ENCODE results near the gene DMRTC1B.
"Not testable (repeated sequence)": the region's sequence is repeated elsewhere in the genome, so short reads cannot be mapped to it uniquely, and the experiment has no call there.

Gene DMRTC1B

GRCh38 chrX:72778146-72778545 lies 1.5 kb downstream of the DMRTC1B start:
- H2AFZ ChIP-seq (ENCODE audit: low read depth, low read length); H3K4me2 ChIP-seq (ENCODE audit: low read length, poor library complexity, severe bottlenecking); H3K27me3 ChIP-seq (ENCODE audit: control insufficient read depth in 1 of 2, insufficient read depth in 1 of 2, low read length in 2 of 2); H2BK12ac ChIP-seq (ENCODE audit: low read length in 2 of 2); H4K8ac ChIP-seq (ENCODE audit: low read length); H2BK120ac ChIP-seq (ENCODE audit: low read depth, low read length); H3K9ac ChIP-seq (ENCODE audit: low read length); H3K4me3 ChIP-seq (ENCODE audit: insufficient read depth in 1 of 2, low read depth in 1 of 2, low read length in 2 of 2); H3K36me3 ChIP-seq (ENCODE audit: control insufficient read depth in 1 of 2, insufficient read depth in 2 of 2, low read depth in 1 of 2, low read length in 2 of 2); H3K27ac ChIP-seq (ENCODE audit: low read length, poor library complexity, severe bottlenecking); H2BK5ac ChIP-seq (ENCODE audit: low read depth, low read length, poor library complexity, severe bottlenecking); H2AK5ac ChIP-seq (ENCODE audit: low read length, severe bottlenecking); H3K23ac ChIP-seq (ENCODE audit: low read length in 2 of 2); H4K91ac ChIP-seq (ENCODE audit: low read length); H3K4me1 ChIP-seq (ENCODE audit: control insufficient read depth, insufficient read depth, low read depth, low read length); H3K9me3 ChIP-seq (ENCODE audit: control insufficient read depth, low read length); H3K18ac ChIP-seq (ENCODE audit: low read depth in 1 of 2, low read length in 2 of 2); H3K14ac ChIP-seq (ENCODE audit: low read length in 2 of 2); H3K79me1 ChIP-seq (replicated peaks; ENCODE audit: low read length, poor library complexity, severe bottlenecking); H2BK15ac ChIP-seq (ENCODE audit: low read depth, poor library complexity, severe bottlenecking); DNase-seq; H3K4ac ChIP-seq (ENCODE audit: low read depth in 1 of 2, low read length in 2 of 2): not testable (repeated sequence)
- WGBS, result no CpG with 5 or more reads among the region's 6 CpGs

GRCh38 chrX:72782560-72782959 lies 5.9 kb downstream of the DMRTC1B start, which contains the start of gene FAM236B:
TSS of gene FAM236B (minus strand) at chrX:72782660. CDS start at chrX:72782560, 100 bp downstream.
- not testable (repeated sequence) for H3K4me2 ChIP-seq (ENCODE audit: low read length, poor library complexity, severe bottlenecking); DNase-seq; H4K8ac ChIP-seq (ENCODE audit: low read length); H3K9ac ChIP-seq (ENCODE audit: low read length); H3K4me3 ChIP-seq (ENCODE audit: insufficient read depth in 1 of 2, low read depth in 1 of 2, low read length in 2 of 2); H2AFZ ChIP-seq (ENCODE audit: low read depth, low read length); H3K27ac ChIP-seq (ENCODE audit: low read length, poor library complexity, severe bottlenecking); H3K23ac ChIP-seq (ENCODE audit: low read length in 2 of 2); H2BK120ac ChIP-seq (ENCODE audit: low read depth, low read length); H3K4me1 ChIP-seq (ENCODE audit: control insufficient read depth, insufficient read depth, low read depth, low read length); H3K4ac ChIP-seq (ENCODE audit: low read depth in 1 of 2, low read length in 2 of 2); H3K27me3 ChIP-seq (ENCODE audit: control insufficient read depth in 1 of 2, insufficient read depth in 1 of 2, low read length in 2 of 2); H3K14ac ChIP-seq (ENCODE audit: low read length in 2 of 2); H2BK15ac ChIP-seq (ENCODE audit: low read depth, poor library complexity, severe bottlenecking); H2BK12ac ChIP-seq (ENCODE audit: low read length in 2 of 2); H4K91ac ChIP-seq (ENCODE audit: low read length); H3K9me3 ChIP-seq (ENCODE audit: control insufficient read depth, low read length); H3K18ac ChIP-seq (ENCODE audit: low read depth in 1 of 2, low read length in 2 of 2); H2BK5ac ChIP-seq (ENCODE audit: low read depth, low read length, poor library complexity, severe bottlenecking); H2AK5ac ChIP-seq (ENCODE audit: low read length, severe bottlenecking); H3K36me3 ChIP-seq (ENCODE audit: control insufficient read depth in 1 of 2, insufficient read depth in 2 of 2, low read depth in 1 of 2, low read length in 2 of 2); H3K79me1 ChIP-seq (replicated peaks; ENCODE audit: low read length, poor library complexity, severe bottlenecking)
- no CpG with 5 or more reads among the region's 15 CpGs for WGBS

- not testable (repeated sequence) for H3K4me3 ChIP-seq (ENCODE audit: insufficient read depth in 1 of 2, low read depth in 1 of 2, low read length in 2 of 2); H3K4me1 ChIP-seq (ENCODE audit: control insufficient read depth, insufficient read depth, low read depth, low read length)
Measured at GRCh38 chrX:72783365-72783936, 6.8 kb downstream of the DMRTC1B start.

GRCh38 chrX:72783964-72784363 lies 7.3 kb downstream of the DMRTC1B start:
- H2BK120ac ChIP-seq (ENCODE audit: low read depth, low read length); H3K27ac ChIP-seq (ENCODE audit: low read length, poor library complexity, severe bottlenecking); H3K9ac ChIP-seq (ENCODE audit: low read length); H2BK5ac ChIP-seq (ENCODE audit: low read depth, low read length, poor library complexity, severe bottlenecking); H3K4ac ChIP-seq (ENCODE audit: low read depth in 1 of 2, low read length in 2 of 2); H2BK15ac ChIP-seq (ENCODE audit: low read depth, poor library complexity, severe bottlenecking); H3K36me3 ChIP-seq (ENCODE audit: control insufficient read depth in 1 of 2, insufficient read depth in 2 of 2, low read depth in 1 of 2, low read length in 2 of 2); H2AFZ ChIP-seq (ENCODE audit: low read depth, low read length); H2AK5ac ChIP-seq (ENCODE audit: low read length, severe bottlenecking); H4K8ac ChIP-seq (ENCODE audit: low read length); H3K4me3 ChIP-seq (ENCODE audit: insufficient read depth in 1 of 2, low read depth in 1 of 2, low read length in 2 of 2); H3K4me1 ChIP-seq (ENCODE audit: control insufficient read depth, insufficient read depth, low read depth, low read length); H3K79me1 ChIP-seq (replicated peaks; ENCODE audit: low read length, poor library complexity, severe bottlenecking); H3K27me3 ChIP-seq (ENCODE audit: control insufficient read depth in 1 of 2, insufficient read depth in 1 of 2, low read length in 2 of 2); H3K18ac ChIP-seq (ENCODE audit: low read depth in 1 of 2, low read length in 2 of 2); DNase-seq; H3K4me2 ChIP-seq (ENCODE audit: low read length, poor library complexity, severe bottlenecking); H3K23ac ChIP-seq (ENCODE audit: low read length in 2 of 2); H2BK12ac ChIP-seq (ENCODE audit: low read length in 2 of 2); H4K91ac ChIP-seq (ENCODE audit: low read length); H3K9me3 ChIP-seq (ENCODE audit: control insufficient read depth, low read length); H3K14ac ChIP-seq (ENCODE audit: low read length in 2 of 2): not testable (repeated sequence)
- WGBS, result no CpG with 5 or more reads among the region's 6 CpGs

More at GRCh38 chrX:72783365-72783936, 6.8 kb downstream of the DMRTC1B start:
- not testable (repeated sequence) for H2BK5ac ChIP-seq (ENCODE audit: low read depth, low read length, poor library complexity, severe bottlenecking); H3K79me1 ChIP-seq (replicated peaks; ENCODE audit: low read length, poor library complexity, severe bottlenecking); H2BK120ac ChIP-seq (ENCODE audit: low read depth, low read length); H3K4me2 ChIP-seq (ENCODE audit: low read length, poor library complexity, severe bottlenecking); H2BK15ac ChIP-seq (ENCODE audit: low read depth, poor library complexity, severe bottlenecking); H2BK12ac ChIP-seq (ENCODE audit: low read length in 2 of 2); DNase-seq; H3K9ac ChIP-seq (ENCODE audit: low read length); H3K14ac ChIP-seq (ENCODE audit: low read length in 2 of 2); H4K91ac ChIP-seq (ENCODE audit: low read length); H3K27ac ChIP-seq (ENCODE audit: low read length, poor library complexity, severe bottlenecking); H2AFZ ChIP-seq (ENCODE audit: low read depth, low read length); H2AK5ac ChIP-seq (ENCODE audit: low read length, severe bottlenecking); H3K36me3 ChIP-seq (ENCODE audit: control insufficient read depth in 1 of 2, insufficient read depth in 2 of 2, low read depth in 1 of 2, low read length in 2 of 2); H3K27me3 ChIP-seq (ENCODE audit: control insufficient read depth in 1 of 2, insufficient read depth in 1 of 2, low read length in 2 of 2); H3K4ac ChIP-seq (ENCODE audit: low read depth in 1 of 2, low read length in 2 of 2); H3K9me3 ChIP-seq (ENCODE audit: control insufficient read depth, low read length); H3K23ac ChIP-seq (ENCODE audit: low read length in 2 of 2); H4K8ac ChIP-seq (ENCODE audit: low read length); H3K18ac ChIP-seq (ENCODE audit: low read depth in 1 of 2, low read length in 2 of 2)
- WGBS, result no CpG with 5 or more reads among the region's 8 CpGs
